Pancreas (tissue), 10 donors: Measurements from ENCODE around the gene WNT5A. TPM values are rescaled to one million over a fixed set of nuclear protein-coding genes. Genes with fewer than 3 reads are reported as not detected.

Source experiments
- ATAC-seq, 4 donors: fragments of 200-7000 bp; cut with Tn5 transposase; one replicate each; pipeline versions ENCODE4 v1.8.0 to v1.9.1; 2020; ENCODE audit warnings: mild to moderate bottlenecking in 4 of 4, moderate library complexity in 4 of 4
- DNase-seq, 6 donors: peaks; one replicate each; pipeline ENCODE4 v3.0.0-alpha.2; 2020
- FAIRE-seq: peaks from 2 replicates; lab custom pipeline; 2012; peaks lifted over from hg19 to GRCh38; lab: Jason Lieb, UNC
- H3K27ac ChIP-seq, 4 donors: fragments of 200-600 bp; sonication (generic); 1 replicate in 3 of 4; 2 replicates in 1 of 4; pipeline versions ENCODE4 v1.5.0 to v1.8.0; 2020
- H3K27me3 ChIP-seq, 4 donors: fragments of 200-600 bp; one replicate each; pipeline ENCODE4 v1.8.0; 2021
- H3K36me3 ChIP-seq, 3 donors: fragments of 200-600 bp; sonication (generic) in 1 of 3; one replicate each; pipeline versions ENCODE4 v1.5.0 to v1.8.0; 2020 to 2021
- H3K4me1 ChIP-seq, 3 donors: fragments of 200-600 bp; one replicate each; pipeline ENCODE4 v1.8.0; 2021
- H3K4me3 ChIP-seq, 4 donors: fragments of 200-600 bp; sonication (generic) in 2 of 4; one replicate each; pipeline versions ENCODE4 v1.5.0 to v1.8.0; 2020 to 2021
- H3K9me3 ChIP-seq, 4 donors: fragments of 200-600 bp; one replicate each; pipeline ENCODE4 v1.8.0; 2021
- WGBS, 2 donors: extraction: QIAGEN DNeasy Blood & Tissue Kit; methylation state at CpG; one replicate each; pipeline ENCODE4 v1.1.7; 2013; 5-methylcytosine and 5-hydroxymethylcytosine counted together
- intact Hi-C, 3 donors: fragments of 100-400 bp; cut with DNase I; formaldehyde crosslinking; loops; one replicate each; pipeline versions ENCODE4 v1.11.1 to v1.14.2; 2022
- polyA plus RNA-seq, 2 donors: library from polyadenylated mRNA; stranded (reverse); fragments of 200-250 nt; gene quantifications; one replicate each; pipeline ENCODE4 v1.2.3, GENCODE V29; 2013
- total RNA-seq, 6 donors: library from RNA; stranded (reverse); fragmentation: NEBNext Ultra II Directional in 4 of 6; extraction: Animal tissue kit (Norgen Biotek cat#: 25700) in 4 of 6; gene quantifications; one replicate each; pipeline versions ENCODE4 v1.2.1 to v1.2.4, GENCODE V29; 2021 to 2023
- TF ChIP-seq, protein P1 (sequence below), 4 donors: fragments of 200-600 bp; sonication (generic) in 3 of 4; IDR thresholded peaks; one replicate each; pipeline versions ENCODE4 v1.5.0 to v1.8.0; 2021; ENCODE audit warnings: antibody characterized with exemption in 4 of 4
- donor health status: healthy with polysubstance abuse.
- donor health status: DM: no; HTN: no; CAD: no; lungs with moderate emphysema.
- donor health status: DM: no; HTN: no; CAD: no.
- donor health status: control.
- donor health status: control.
- donor health status: Bipolar disorder and iron deficiency.
- donor health status: DM: yes; HTN: yes; CAD: no.
- donor health status: DM: no; HTN: no; CAD: no.
- donor health status: DM: no; HTN: no; CAD: no.
- donor health status: DM: yes; HTN: yes; CAD: no.

WNT5A gene
- total and polyA plus RNA-seq, 8 donors, result 1.2 to 8.9 (median 4.8) TPM

DNA sequence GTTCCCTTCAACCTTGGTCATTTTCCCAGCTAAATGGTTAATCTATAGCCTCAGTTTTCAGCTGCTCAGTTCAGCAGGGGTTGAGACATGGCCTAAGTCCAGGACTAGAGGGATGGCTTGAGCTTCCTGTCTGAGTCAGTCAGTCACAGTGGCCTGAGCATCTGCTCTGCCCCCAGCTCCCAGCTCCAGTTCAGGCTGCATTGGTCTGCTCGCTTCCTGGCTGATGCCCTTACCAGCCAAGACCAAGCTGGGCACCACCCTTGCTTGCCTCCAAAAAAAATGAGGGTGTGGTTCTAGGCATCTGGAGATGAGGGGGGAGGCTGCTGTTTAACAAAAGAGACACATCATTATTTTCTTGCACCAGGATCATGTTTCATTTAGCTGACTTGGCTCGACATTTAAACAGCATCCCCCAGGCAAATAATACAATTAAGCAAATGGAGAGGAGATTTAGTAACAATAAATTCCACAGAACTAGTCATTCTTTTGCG lies 70.7 kb downstream of the WNT5A start:
- H3K9me3 ChIP-seq, result no peaks in the 10 kb centered on the region
- FAIRE-seq (no peak), ATAC-seq (no peak), DNase-seq (no peak)
- 72 to 79% methylated on average over 3 of the region's 3 CpGs for WGBS, 2 donors
- no peaks in the 10 kb centered on the region for H3K4me1 ChIP-seq
- no peak overlapping the region for H3K27ac ChIP-seq
- no peak overlapping the region for H3K4me3 ChIP-seq
- no peaks in the 10 kb centered on the region for H3K27me3 ChIP-seq
- H3K36me3 ChIP-seq, result no peaks in the 10 kb centered on the region
- TF ChIP-seq, protein P1, sequence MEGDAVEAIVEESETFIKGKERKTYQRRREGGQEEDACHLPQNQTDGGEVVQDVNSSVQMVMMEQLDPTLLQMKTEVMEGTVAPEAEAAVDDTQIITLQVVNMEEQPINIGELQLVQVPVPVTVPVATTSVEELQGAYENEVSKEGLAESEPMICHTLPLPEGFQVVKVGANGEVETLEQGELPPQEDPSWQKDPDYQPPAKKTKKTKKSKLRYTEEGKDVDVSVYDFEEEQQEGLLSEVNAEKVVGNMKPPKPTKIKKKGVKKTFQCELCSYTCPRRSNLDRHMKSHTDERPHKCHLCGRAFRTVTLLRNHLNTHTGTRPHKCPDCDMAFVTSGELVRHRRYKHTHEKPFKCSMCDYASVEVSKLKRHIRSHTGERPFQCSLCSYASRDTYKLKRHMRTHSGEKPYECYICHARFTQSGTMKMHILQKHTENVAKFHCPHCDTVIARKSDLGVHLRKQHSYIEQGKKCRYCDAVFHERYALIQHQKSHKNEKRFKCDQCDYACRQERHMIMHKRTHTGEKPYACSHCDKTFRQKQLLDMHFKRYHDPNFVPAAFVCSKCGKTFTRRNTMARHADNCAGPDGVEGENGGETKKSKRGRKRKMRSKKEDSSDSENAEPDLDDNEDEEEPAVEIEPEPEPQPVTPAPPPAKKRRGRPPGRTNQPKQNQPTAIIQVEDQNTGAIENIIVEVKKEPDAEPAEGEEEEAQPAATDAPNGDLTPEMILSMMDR (IDR thresholded peaks at IDR 0.05), result no peak
- intact Hi-C loops, result no loop called here
